HUES48 (cell line): ENCODE data around the gene LCLAT1.
"Not testable (repeated sequence)": the region's sequence is repeated elsewhere in the genome, so short reads cannot be mapped to it uniquely, and the experiment has no call there.

Experiments
- H3K27ac ChIP-seq: one replicate; pipeline ENCODE4 v1.7.0; 2013; ENCODE audit warnings: low read depth, low read length, inconsistent platforms
- H3K27me3 ChIP-seq: 2 replicates; pipeline ENCODE4 v1.6.1; 2013; ENCODE audit warnings: mild to moderate bottlenecking, low read length; ENCODE audit not compliant: control insufficient read depth, insufficient read depth
- H3K36me3 ChIP-seq: 2 replicates; pipeline ENCODE4 v1.6.1; 2013; ENCODE audit warnings: low read length; ENCODE audit not compliant: control insufficient read depth, insufficient read depth
- H3K4me1 ChIP-seq: 2 replicates; pipeline ENCODE4 v1.6.1; 2013; ENCODE audit warnings: mild to moderate bottlenecking, low read length; ENCODE audit not compliant: control insufficient read depth, insufficient read depth
- H3K4me3 ChIP-seq: 2 replicates; pipeline ENCODE4 v1.5.1; 2013; ENCODE audit warnings: mild to moderate bottlenecking, low read depth, low read length
- H3K9ac ChIP-seq: 2 replicates; pipeline ENCODE4 v1.6.1; 2013; ENCODE audit warnings: mild to moderate bottlenecking, low read depth, low read length, moderate library complexity
- H3K9me3 ChIP-seq: 2 replicates; pipeline ENCODE4 v1.6.1; 2013; ENCODE audit warnings: low read length; ENCODE audit not compliant: control insufficient read depth, insufficient read depth

The LCLAT1 gene

GRCh38 chr2:30507460-30507859 is 60.4 kb downstream of the LCLAT1 start:
- not testable (repeated sequence) for H3K36me3 ChIP-seq, H3K4me3 ChIP-seq, H3K9ac ChIP-seq, H3K27ac ChIP-seq, H3K27me3 ChIP-seq, H3K9me3 ChIP-seq
- peaks cover 26% of the 10 kb centered on the region for H3K4me1 ChIP-seq

GRCh38 chr2:30509716-30510115 is 62.7 kb downstream of the LCLAT1 start:
- H3K4me1 ChIP-seq: peaks cover 48% of the 10 kb centered on the region
- no peaks in the 10 kb centered on the region for H3K9me3 ChIP-seq
- H3K27me3 ChIP-seq: no peaks in the 10 kb centered on the region
- no peak overlapping the region for H3K9ac ChIP-seq
- H3K4me3 ChIP-seq: no peak overlapping the region
- no peak overlapping the region for H3K27ac ChIP-seq
- no peaks in the 10 kb centered on the region for H3K36me3 ChIP-seq

GRCh38 chr2:30510409-30510808 is 63.4 kb downstream of the LCLAT1 start:
- Histone ChIP-seq H3K36me3 (no peaks in the 10 kb centered on the region), H3K9me3 (no peaks in the 10 kb centered on the region), H3K4me1 (peaks cover 50% of the 10 kb centered on the region), H3K9ac (no peak overlapping the region), H3K27me3 (no peaks in the 10 kb centered on the region), H3K4me3 (no peak overlapping the region), H3K27ac (no peak overlapping the region)

- Histone ChIP-seq H3K4me1 (peaks cover 50% of the 10 kb centered on the region), H3K27me3 (no peaks in the 10 kb centered on the region), H3K9me3 (no peaks in the 10 kb centered on the region), H3K36me3 (no peaks in the 10 kb centered on the region), H3K27ac (peak overlapping the region; percentile 2), H3K4me3 (no peak overlapping the region), H3K9ac (no peak overlapping the region)
Observed at GRCh38 chr2:30511122-30512083, 64.4 kb downstream of the LCLAT1 start.

GRCh38 chr2:30512243-30512886 is 65.3 kb downstream of the LCLAT1 start:
- Histone ChIP-seq H3K9me3 (no peaks in the 10 kb centered on the region), H3K27me3 (no peaks in the 10 kb centered on the region), H3K4me1 (peaks cover 50% of the 10 kb centered on the region), H3K4me3 (no peak overlapping the region), H3K9ac (no peak overlapping the region), H3K27ac (no peak overlapping the region), H3K36me3 (no peaks in the 10 kb centered on the region)

- not testable (repeated sequence) for H3K27me3 ChIP-seq, H3K36me3 ChIP-seq, H3K9ac ChIP-seq, H3K27ac ChIP-seq, H3K9me3 ChIP-seq, H3K4me3 ChIP-seq
- peaks cover 50% of the 10 kb centered on the region for H3K4me1 ChIP-seq
Observed at GRCh38 chr2:30513649-30514048, 66.6 kb downstream of the LCLAT1 start.

- Histone ChIP-seq H3K4me3 (no peak overlapping the region), H3K9me3 (no peaks in the 10 kb centered on the region), H3K27ac (no peak overlapping the region), H3K4me1 (peaks cover 50% of the 10 kb centered on the region), H3K36me3 (peaks cover 4% of the 10 kb centered on the region; the same call in 1 of the 2 replicates), H3K27me3 (no peaks in the 10 kb centered on the region), H3K9ac (no peak overlapping the region)
Observed at GRCh38 chr2:30514134-30514847, 67.2 kb downstream of the LCLAT1 start.

GRCh38 chr2:30514848-30515435 is 67.9 kb downstream of the LCLAT1 start:
- H3K9me3 ChIP-seq: peaks cover 5% of the 10 kb centered on the region; the same call in 1 of the 2 replicates
- no peak overlapping the region for H3K4me3 ChIP-seq
- H3K36me3 ChIP-seq: peaks cover 8% of the 10 kb centered on the region
- H3K27ac ChIP-seq: no peak overlapping the region
- no peak overlapping the region for H3K9ac ChIP-seq
- peaks cover 50% of the 10 kb centered on the region for H3K4me1 ChIP-seq
- H3K27me3 ChIP-seq: no peaks in the 10 kb centered on the region

GRCh38 chr2:30516166-30516565 is 69.1 kb downstream of the LCLAT1 start:
- H3K9ac ChIP-seq: no peak overlapping the region
- no peak overlapping the region for H3K27ac ChIP-seq
- H3K9me3 ChIP-seq: peaks cover 8% of the 10 kb centered on the region; the same call in 1 of the 2 replicates
- peaks cover 8% of the 10 kb centered on the region for H3K36me3 ChIP-seq
- H3K4me1 ChIP-seq: peaks cover 37% of the 10 kb centered on the region
- no peak overlapping the region for H3K4me3 ChIP-seq
- no peaks in the 10 kb centered on the region for H3K27me3 ChIP-seq

GRCh38 chr2:30519796-30520195 is 72.8 kb downstream of the LCLAT1 start:
- Histone ChIP-seq H3K4me3 (no peak overlapping the region), H3K9me3 (peaks cover 8% of the 10 kb centered on the region; the same call in 1 of the 2 replicates), H3K36me3 (peaks cover 8% of the 10 kb centered on the region), H3K27me3 (no peaks in the 10 kb centered on the region), H3K4me1 (peaks cover 11% of the 10 kb centered on the region; the same call in 1 of the 2 replicates), H3K27ac (no peak overlapping the region), H3K9ac (no peak overlapping the region)
